Keratinocyte (primary cell): ENCODE data around the gene PWWP2B. TPM values are rescaled to one million over a fixed set of nuclear protein-coding genes. Genes with fewer than 3 reads are reported as not detected.

Source experiments
- DNase-seq: peaks from one replicate; pipeline ENCODE4 v3.0.0-alpha.2; 2011; ENCODE audit warnings: low read depth, missing footprints, low spot score
- FAIRE-seq: peaks from 2 replicates; lab custom pipeline; 2011; peaks lifted over from hg19 to GRCh38; lab: Jason Lieb, UNC
- H2AFZ ChIP-seq: 2 replicates; pipeline ENCODE4 v1.6.0; 2012; ENCODE audit warnings: low read length, control low read depth, inconsistent platforms; ENCODE audit not compliant: control insufficient read depth
- H3K27ac ChIP-seq: 2 replicates; pipeline ENCODE4 v1.5.1; 2011; ENCODE audit warnings: low read length; ENCODE audit not compliant: control insufficient read depth, insufficient read depth
- H3K27me3 ChIP-seq: 3 replicates; pipeline ENCODE4 v1.6.0; 2011; ENCODE audit warnings: low read length; ENCODE audit not compliant: control insufficient read depth, insufficient read depth; ENCODE audit errors: extremely low read depth
- H3K36me3 ChIP-seq, 2 experiments: 2 replicates in 1 of 2; 3 replicates in 1 of 2; pipeline ENCODE4 v1.5.1; 2011; ENCODE audit warnings: low read length in 2 of 2, mild to moderate bottlenecking in 1 of 2; ENCODE audit not compliant: control insufficient read depth in 2 of 2, insufficient read depth in 2 of 2; ENCODE audit errors: extremely low read depth in 1 of 2
- H3K4me1 ChIP-seq: 3 replicates; pipeline ENCODE4 v1.5.1; 2011; ENCODE audit warnings: low read length; ENCODE audit not compliant: control insufficient read depth, insufficient read depth; ENCODE audit errors: extremely low read depth
- H3K4me2 ChIP-seq: 3 replicates; pipeline ENCODE4 v1.6.0; 2011; ENCODE audit warnings: low read depth, low read length; ENCODE audit not compliant: control insufficient read depth, insufficient read depth; ENCODE audit errors: extremely low read depth
- H3K4me3 ChIP-seq, 3 experiments: fragments of 200-600 bp in 1 of 3; sonication (generic) in 1 of 3; 2 replicates in 2 of 3; 3 replicates in 1 of 3; pipeline ENCODE4 v1.5.1; 2011 to 2016; ENCODE audit warnings: low read length in 3 of 3, mild to moderate bottlenecking in 3 of 3, control low read depth in 2 of 3, inconsistent platforms in 1 of 3, low read depth in 1 of 3, mixed read lengths in 1 of 3, mixed run types in 1 of 3, moderate library complexity in 1 of 3; ENCODE audit not compliant: control insufficient read depth in 2 of 3, insufficient read depth in 2 of 3; ENCODE audit errors: extremely low read depth in 1 of 3
- H3K79me2 ChIP-seq: 2 replicates; pipeline ENCODE4 v1.6.0; 2012; ENCODE audit warnings: low read length; ENCODE audit not compliant: control insufficient read depth, insufficient read depth
- H3K9ac ChIP-seq: 3 replicates; pipeline ENCODE4 v1.6.0; 2011; ENCODE audit warnings: low read length; ENCODE audit not compliant: control insufficient read depth, insufficient read depth; ENCODE audit errors: extremely low read depth
- H3K9me1 ChIP-seq: 3 replicates; pipeline ENCODE4 v1.6.0; 2011; ENCODE audit warnings: low read length; ENCODE audit not compliant: control insufficient read depth, insufficient read depth; ENCODE audit errors: extremely low read depth
- H3K9me3 ChIP-seq: 2 replicates; pipeline ENCODE4 v1.5.1; 2012; ENCODE audit warnings: low read depth, low read length; ENCODE audit not compliant: control insufficient read depth
- H4K20me1 ChIP-seq: 3 replicates; pipeline ENCODE4 v1.6.0; 2011; ENCODE audit warnings: low read length; ENCODE audit not compliant: control insufficient read depth, insufficient read depth; ENCODE audit errors: extremely low read depth
- CTCF ChIP-seq, 3 experiments: IDR thresholded peaks in 1 of 3; conservative IDR thresholded peaks in 1 of 3; optimal IDR thresholded peaks in 1 of 3; 2 replicates in 2 of 3; 3 replicates in 1 of 3; pipeline versions ENCODE3 to v1.5.1; 2011; ENCODE audit warnings: low read length in 3 of 3, mild to moderate bottlenecking in 3 of 3, moderate library complexity in 2 of 3, control low read depth in 1 of 3, inconsistent platforms in 1 of 3; ENCODE audit not compliant: insufficient read depth in 2 of 3; ENCODE audit errors: extremely low read depth in 1 of 3
- EZH2 ChIP-seq: IDR thresholded peaks from one replicate; pipeline ENCODE4 v1.6.1; 2012; ENCODE audit warnings: inconsistent platforms, mild to moderate bottlenecking, low read length, moderate library complexity
- dilution Hi-C: fragments of 300-500 bp; cut with MboI; formaldehyde crosslinking; loops from one replicate; pipeline ENCODE4 v1.7.0; 2020; ENCODE audit warnings: low sequenced_read_pairs; ENCODE audit not compliant: extremely low pct_ligation_motif_present
- polyA plus RNA-seq, 5 experiments: library from polyadenylated mRNA; depleted of rRNA in 3 of 5; stranded (reverse) in 3 of 5; stranded (forward) in 1 of 5; unstranded in 1 of 5; fragments of >200 nt; gene quantifications; 1 replicate in 1 of 5; 2 replicates in 3 of 5; 3 replicates in 1 of 5; pipeline versions ENCODE4 v1.2.1 to v1.2.3, GENCODE V29; 2011 to 2012; ENCODE audit warnings: missing spikeins in 2 of 5, low read depth in 1 of 5, low replicate concordance in 1 of 5

PWWP2B gene
- polyA plus RNA-seq, 1 donor (not counting 4 experiments of a cell fraction or from before 2014, with no cell fraction given): 3.1 TPM

GRCh38 chr10:132465889-132466519, 69.0 kb downstream of the PWWP2B start:
- Histone ChIP-seq H3K4me3 (no peak overlapping the region), H3K27ac (no peak overlapping the region), H3K9me3 (no peaks in the 10 kb centered on the region), H3K36me3 (no peaks in the 10 kb centered on the region), H3K27me3 (no peaks in the 10 kb centered on the region), H3K4me2 (no peak overlapping the region), H3K9me1 (no peaks in the 10 kb centered on the region), H2AFZ (no peak overlapping the region), H3K9ac (no peak overlapping the region), H3K79me2 (no peaks in the 10 kb centered on the region), H4K20me1 (no peaks in the 10 kb centered on the region), H3K4me1 (no peaks in the 10 kb centered on the region)
- DNase-seq: no peak
- dilution Hi-C loops: no loop called here
- no peak for FAIRE-seq
- TF ChIP-seq EZH2 (no peak), CTCF (optimal IDR thresholded peaks at IDR 0.05 in 1 of 3, IDR thresholded peaks at IDR 0.05 in 1 of 3, conservative IDR thresholded peaks at IDR 0.05 in 1 of 3; ENCODE audit: extremely low read depth in 1 of 3, insufficient read depth in 2 of 3, low read length in 3 of 3) (no peak)

GRCh38 chr10:132466520-132467463, 69.8 kb downstream of the PWWP2B start:
- dilution Hi-C loops: no loop called here
- no peak overlapping the region for H2AFZ ChIP-seq
- H3K27me3 ChIP-seq: peaks cover 4% of the 10 kb centered on the region
- H3K4me3 ChIP-seq: no peak overlapping the region
- H3K4me2 ChIP-seq: no peak overlapping the region
- no peak overlapping the region for H3K9ac ChIP-seq
- H4K20me1 ChIP-seq: no peaks in the 10 kb centered on the region
- no peak for TF ChIP-seq CTCF (optimal IDR thresholded peaks at IDR 0.05 in 1 of 3, IDR thresholded peaks at IDR 0.05 in 1 of 3, conservative IDR thresholded peaks at IDR 0.05 in 1 of 3; ENCODE audit: extremely low read depth in 1 of 3, insufficient read depth in 2 of 3, low read length in 3 of 3)
- TF ChIP-seq EZH2: no peak
- DNase-seq (no peak), FAIRE-seq (no peak)
- no peak overlapping the region for H3K27ac ChIP-seq
- no peaks in the 10 kb centered on the region for H3K9me3 ChIP-seq
- H3K79me2 ChIP-seq: no peaks in the 10 kb centered on the region
- no peaks in the 10 kb centered on the region for H3K36me3 ChIP-seq
- no peaks in the 10 kb centered on the region for H3K9me1 ChIP-seq
- H3K4me1 ChIP-seq: no peaks in the 10 kb centered on the region

Other genes starting within 250 kb of the PWWP2B start
- gene DPYSL4, start 210.3 kb upstream of the PWWP2B start, polyA plus RNA-seq: 7.4 to 10.0 TPM (median 8.6 TPM) in 3 replicates
- 4.0 to 4.7 TPM (median 4.1 TPM) in 3 replicates for gene STK32C, start 89.2 kb upstream of the PWWP2B start, polyA plus RNA-seq
- 3.0 to 3.5 TPM (median 3.1 TPM) in 3 replicates for gene LRRC27, start 65.0 kb upstream of the PWWP2B start, polyA plus RNA-seq
- 8.7 to 18.9 TPM (median 11.2 TPM) in 3 replicates for gene INPP5A, start 140.6 kb downstream of the PWWP2B start, polyA plus RNA-seq